ENCODE data around the gene TAF11L7. TPM values are rescaled to one million over a fixed set of nuclear protein-coding genes. Genes with fewer than 3 reads are reported as not detected.
"Not testable (repeated sequence)": the region's sequence is repeated elsewhere in the genome, so short reads cannot be mapped to it uniquely, and the experiment has no call there.

Gene TAF11L7
- polyA plus RNA-seq, 1 donor from 2014 or later, result not detected

GRCh38 chr5:17604951-17605350 lies 19.4 kb upstream of the TAF11L7 start:
- H3K9me2 ChIP-seq (ENCODE audit: insufficient read depth, low read length), result no peaks in the 10 kb centered on the region
- H3K27ac ChIP-seq (ENCODE audit: low read length), result no peak overlapping the region
- H3K9me3 ChIP-seq (ENCODE audit: low read length), result no peaks in the 10 kb centered on the region
- TF ChIP-seq REST (IDR thresholded peaks at IDR 0.05; ENCODE audit: borderline replicate concordance) (no peak), EP300 (conservative IDR thresholded peaks at IDR 0.05; ENCODE audit: poor library complexity, severe bottlenecking) (no peak), MXI1 (conservative IDR thresholded peaks at IDR 0.05; ENCODE audit: poor library complexity, severe bottlenecking) (no peak), EZH2 (IDR thresholded peaks at IDR 0.05; ENCODE audit: borderline replicate concordance, insufficient read depth, low read length, poor library complexity, severe bottlenecking) (no peak), TAF1 (IDR thresholded peaks at IDR 0.05; ENCODE audit: low read depth) (no peak), POLR2AphosphoS5 (IDR thresholded peaks at IDR 0.05) (no peak), RAD21 (conservative IDR thresholded peaks at IDR 0.05) (no peak), SMC3 (conservative IDR thresholded peaks at IDR 0.05; ENCODE audit: poor library complexity) (no peak)
- TF ChIP-seq, protein P1, sequence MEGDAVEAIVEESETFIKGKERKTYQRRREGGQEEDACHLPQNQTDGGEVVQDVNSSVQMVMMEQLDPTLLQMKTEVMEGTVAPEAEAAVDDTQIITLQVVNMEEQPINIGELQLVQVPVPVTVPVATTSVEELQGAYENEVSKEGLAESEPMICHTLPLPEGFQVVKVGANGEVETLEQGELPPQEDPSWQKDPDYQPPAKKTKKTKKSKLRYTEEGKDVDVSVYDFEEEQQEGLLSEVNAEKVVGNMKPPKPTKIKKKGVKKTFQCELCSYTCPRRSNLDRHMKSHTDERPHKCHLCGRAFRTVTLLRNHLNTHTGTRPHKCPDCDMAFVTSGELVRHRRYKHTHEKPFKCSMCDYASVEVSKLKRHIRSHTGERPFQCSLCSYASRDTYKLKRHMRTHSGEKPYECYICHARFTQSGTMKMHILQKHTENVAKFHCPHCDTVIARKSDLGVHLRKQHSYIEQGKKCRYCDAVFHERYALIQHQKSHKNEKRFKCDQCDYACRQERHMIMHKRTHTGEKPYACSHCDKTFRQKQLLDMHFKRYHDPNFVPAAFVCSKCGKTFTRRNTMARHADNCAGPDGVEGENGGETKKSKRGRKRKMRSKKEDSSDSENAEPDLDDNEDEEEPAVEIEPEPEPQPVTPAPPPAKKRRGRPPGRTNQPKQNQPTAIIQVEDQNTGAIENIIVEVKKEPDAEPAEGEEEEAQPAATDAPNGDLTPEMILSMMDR (IDR thresholded peaks at IDR 0.05; ENCODE audit: poor library complexity, severe bottlenecking), result no peak
- no peak overlapping the region for H3K9ac ChIP-seq (ENCODE audit: low read length)
- H3K4me3 ChIP-seq (ENCODE audit: low read length), result no peak overlapping the region
- H3K36me3 ChIP-seq (ENCODE audit: insufficient read depth, low read length), result no peaks in the 10 kb centered on the region
- H3K4me2 ChIP-seq (ENCODE audit: low read length), result no peak overlapping the region
- no peaks in the 10 kb centered on the region for H3F3A ChIP-seq (ENCODE audit: insufficient read depth, low read length, poor library complexity, severe bottlenecking)
- no peaks in the 10 kb centered on the region for H3K79me2 ChIP-seq (replicated peaks; ENCODE audit: insufficient read depth, low read length)
- no peak overlapping the region for H2AFZ ChIP-seq (ENCODE audit: low read depth, low read length)
- H3K27me3 ChIP-seq (ENCODE audit: insufficient read depth, low read depth, low read length), result no peaks in the 10 kb centered on the region
- H4K20me1 ChIP-seq (ENCODE audit: insufficient read depth), result no peaks in the 10 kb centered on the region

DNA sequence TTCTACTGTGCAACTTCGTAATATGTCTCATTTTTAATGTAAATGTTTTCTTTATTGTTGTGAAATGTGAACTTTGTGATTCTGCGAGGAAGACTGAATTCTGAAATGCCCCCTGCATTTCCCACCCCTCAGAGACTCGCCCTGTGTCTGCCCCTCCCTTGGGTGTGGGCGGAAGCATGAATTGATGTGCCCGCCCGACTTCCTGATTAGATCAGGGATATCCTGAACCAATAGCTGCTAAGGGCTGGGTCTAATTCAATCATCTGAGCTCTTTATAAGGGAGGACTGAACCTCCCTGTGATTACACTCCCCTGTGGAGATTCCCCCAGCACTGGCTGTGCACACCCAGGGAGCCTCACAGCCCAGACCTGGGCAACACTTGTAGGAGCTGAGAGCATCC lies 18.3 kb upstream of the TAF11L7 start, which contains the start of gene TAF11L11:
TAF11L11 (plus strand) TSS at position 304 of the 400 bp plus-strand sequence.
- not testable (repeated sequence) for H3K4me2 ChIP-seq (ENCODE audit: low read length); H3K27me3 ChIP-seq (ENCODE audit: insufficient read depth, low read depth, low read length); H3K79me2 ChIP-seq (replicated peaks; ENCODE audit: insufficient read depth, low read length); H2AFZ ChIP-seq (ENCODE audit: low read depth, low read length); H3K9me2 ChIP-seq (ENCODE audit: insufficient read depth, low read length); H3K36me3 ChIP-seq (ENCODE audit: insufficient read depth, low read length); H3K9ac ChIP-seq (ENCODE audit: low read length); H3K4me3 ChIP-seq (ENCODE audit: low read length); H4K20me1 ChIP-seq (ENCODE audit: insufficient read depth); H3K27ac ChIP-seq (ENCODE audit: low read length); H3K9me3 ChIP-seq (ENCODE audit: low read length); H3F3A ChIP-seq (ENCODE audit: insufficient read depth, low read length, poor library complexity, severe bottlenecking)

- H3F3A ChIP-seq (ENCODE audit: insufficient read depth, low read length, poor library complexity, severe bottlenecking); H3K4me2 ChIP-seq (ENCODE audit: low read length); H3K36me3 ChIP-seq (ENCODE audit: insufficient read depth, low read length); H3K27ac ChIP-seq (ENCODE audit: low read length); H3K9me3 ChIP-seq (ENCODE audit: low read length); H3K27me3 ChIP-seq (ENCODE audit: insufficient read depth, low read depth, low read length); H3K9ac ChIP-seq (ENCODE audit: low read length); H4K20me1 ChIP-seq (ENCODE audit: insufficient read depth); H2AFZ ChIP-seq (ENCODE audit: low read depth, low read length); H3K4me3 ChIP-seq (ENCODE audit: low read length); H3K9me2 ChIP-seq (ENCODE audit: insufficient read depth, low read length); H3K79me2 ChIP-seq (replicated peaks; ENCODE audit: insufficient read depth, low read length): not testable (repeated sequence)
These were observed 12.2 kb upstream of the TAF11L7 start, which contains the start of gene TAF11L10 for GRCh38 chr5:17597728-17598127. Gene TAF11L10, minus strand, starts transcription at chr5:17597828.

- not testable (repeated sequence) for H3K4me2 ChIP-seq (ENCODE audit: low read length); H3K27ac ChIP-seq (ENCODE audit: low read length)
These were observed 8.7 kb upstream of the TAF11L7 start, which contains the start of gene TAF11L9 for GRCh38 chr5:17594255-17594654. Gene TAF11L9, minus strand, starts transcription at chr5:17594394.

GRCh38 chr5:17590860-17591259 lies 5.3 kb upstream of the TAF11L7 start, which contains the start of gene TAF11L8:
Gene TAF11L8, minus strand, starts transcription at chr5:17590960.
- not testable (repeated sequence) for H3K27ac ChIP-seq (ENCODE audit: low read length); H3K9me3 ChIP-seq (ENCODE audit: low read length); H3K36me3 ChIP-seq (ENCODE audit: insufficient read depth, low read length); H3F3A ChIP-seq (ENCODE audit: insufficient read depth, low read length, poor library complexity, severe bottlenecking); H3K27me3 ChIP-seq (ENCODE audit: insufficient read depth, low read depth, low read length); H3K9ac ChIP-seq (ENCODE audit: low read length); H3K79me2 ChIP-seq (replicated peaks; ENCODE audit: insufficient read depth, low read length); H3K4me2 ChIP-seq (ENCODE audit: low read length); H3K4me3 ChIP-seq (ENCODE audit: low read length); H4K20me1 ChIP-seq (ENCODE audit: insufficient read depth); H2AFZ ChIP-seq (ENCODE audit: low read depth, low read length); H3K9me2 ChIP-seq (ENCODE audit: insufficient read depth, low read length)

More at GRCh38 chr5:17594255-17594654, 8.7 kb upstream of the TAF11L7 start, which contains the start of gene TAF11L9:
- not testable (repeated sequence) for H4K20me1 ChIP-seq (ENCODE audit: insufficient read depth); H3F3A ChIP-seq (ENCODE audit: insufficient read depth, low read length, poor library complexity, severe bottlenecking); H3K9me3 ChIP-seq (ENCODE audit: low read length); H3K4me3 ChIP-seq (ENCODE audit: low read length); H3K36me3 ChIP-seq (ENCODE audit: insufficient read depth, low read length); H3K27me3 ChIP-seq (ENCODE audit: insufficient read depth, low read depth, low read length); H3K9ac ChIP-seq (ENCODE audit: low read length); H3K9me2 ChIP-seq (ENCODE audit: insufficient read depth, low read length); H3K79me2 ChIP-seq (replicated peaks; ENCODE audit: insufficient read depth, low read length); H2AFZ ChIP-seq (ENCODE audit: low read depth, low read length)

Data from neural cell (in vitro differentiated cells).